DOHH2 (cell line): ENCODE results near the gene CCDC89.

ENCODE experiments used
- H3F3A ChIP-seq: fragments of 200-600 bp; sonication (generic), shearing (Covaris generic); 2 replicates; pipeline ENCODE4 v1.6.0; 2016; ENCODE audit warnings: antibody characterized with exemption, mild to moderate bottlenecking; ENCODE audit not compliant: control insufficient read depth, insufficient read depth
- H3K27ac ChIP-seq: fragments of 200-600 bp; sonication (generic); 2 replicates; pipeline ENCODE4 v1.5.1; 2014; ENCODE audit warnings: low read depth, mild to moderate bottlenecking, low read length, moderate library complexity
- H3K27me3 ChIP-seq: fragments of 200-600 bp; sonication (generic); 2 replicates; pipeline ENCODE4 v1.6.1; 2014; ENCODE audit warnings: mild to moderate bottlenecking, low read length, mixed read lengths; ENCODE audit not compliant: control insufficient read depth
- H3K36me3 ChIP-seq: fragments of 200-600 bp; sonication (generic); 2 replicates; pipeline ENCODE4 v1.6.1; 2014; ENCODE audit warnings: mild to moderate bottlenecking, low read length, moderate library complexity, mixed read lengths; ENCODE audit not compliant: control insufficient read depth
- H3K4me1 ChIP-seq: fragments of 200-600 bp; sonication (generic); 2 replicates; pipeline ENCODE4 v1.6.1; 2014; ENCODE audit warnings: mild to moderate bottlenecking, low read length, mixed read lengths; ENCODE audit not compliant: control insufficient read depth
- H3K4me2 ChIP-seq: fragments of 200-600 bp; sonication (generic); 2 replicates; pipeline ENCODE4 v1.6.0; 2014; ENCODE audit warnings: mild to moderate bottlenecking, low read length, moderate library complexity
- H3K4me3 ChIP-seq: fragments of 200-600 bp; sonication (generic); 2 replicates; pipeline ENCODE4 v1.5.1; 2014; ENCODE audit warnings: mild to moderate bottlenecking, low read length, mixed read lengths
- H3K79me2 ChIP-seq: fragments of 200-600 bp; sonication (generic); 2 replicates; pipeline ENCODE4 v1.6.1; 2014; ENCODE audit warnings: mild to moderate bottlenecking, low read length, mixed read lengths; ENCODE audit not compliant: control insufficient read depth
- H3K9me2 ChIP-seq: fragments of 200-600 bp; sonication (generic); replicated peaks from 2 replicates; pipeline ENCODE4 v1.6.1; 2014; ENCODE audit warnings: mild to moderate bottlenecking, low read length, mixed read lengths; ENCODE audit not compliant: control insufficient read depth
- H3K9me3 ChIP-seq: fragments of 200-600 bp; sonication (generic); 2 replicates; pipeline ENCODE4 v1.6.1; 2014; ENCODE audit warnings: antibody characterized with exemption, low read length, mixed read lengths; ENCODE audit not compliant: control insufficient read depth, insufficient read depth
- H4K20me1 ChIP-seq: fragments of 200-600 bp; sonication (generic); 2 replicates; pipeline ENCODE4 v1.6.0; 2014; ENCODE audit warnings: low read depth, mild to moderate bottlenecking, antibody characterized with exemption, low read length, moderate library complexity; ENCODE audit not compliant: control insufficient read depth, insufficient read depth
- EZH2phosphoT487 ChIP-seq: fragments of 200-600 bp; sonication (generic); IDR thresholded peaks from 2 replicates; pipeline ENCODE4 v1.6.1; 2017; ENCODE audit warnings: borderline replicate concordance, mild to moderate bottlenecking, antibody characterized with exemption, low read length, moderate library complexity, mixed read lengths
- TF ChIP-seq, protein P1 (sequence below): fragments of 200-600 bp; sonication (generic); IDR thresholded peaks from one replicate; pipeline ENCODE4 v1.5.1; 2014; ENCODE audit warnings: antibody characterized with exemption, mild to moderate bottlenecking, low read depth, low read length; ENCODE audit not compliant: poor library complexity, severe bottlenecking

CCDC89 gene

DNA sequence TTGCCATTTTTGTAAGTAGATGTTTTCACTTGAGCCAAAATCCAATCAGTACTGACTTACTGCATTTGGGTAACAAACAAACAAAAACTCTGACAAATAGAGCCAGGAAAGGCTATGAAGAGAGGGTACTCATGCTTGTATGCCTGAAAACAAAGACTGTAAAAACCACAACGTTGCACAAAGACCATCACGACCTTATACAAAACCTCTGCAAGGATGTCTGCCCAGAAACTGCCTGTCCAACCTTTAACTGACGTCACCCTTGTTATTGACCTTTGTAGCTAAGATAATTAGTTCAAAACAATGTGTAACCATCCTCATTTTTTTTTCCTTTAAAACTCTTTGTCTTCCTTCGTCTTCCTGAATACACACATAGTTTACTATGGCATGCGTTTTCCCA is 20.3 kb downstream of the CCDC89 start:
- peaks cover 25% of the 10 kb centered on the region for H4K20me1 ChIP-seq
- H3K27ac ChIP-seq: no peak overlapping the region
- TF ChIP-seq EZH2phosphoT487: no peak
- H3K27me3 ChIP-seq: no peaks in the 10 kb centered on the region
- peaks cover 46% of the 10 kb centered on the region for H3K79me2 ChIP-seq
- H3K4me3 ChIP-seq: peak overlapping the region; percentile 82; the same call in 1 of the 2 replicates
- H3K9me3 ChIP-seq: no peaks in the 10 kb centered on the region
- peak overlapping the region; percentile 80 for H3K4me2 ChIP-seq
- peaks cover 21% of the 10 kb centered on the region for H3K4me1 ChIP-seq
- H3K9me2 ChIP-seq: no peaks in the 10 kb centered on the region
- H3K36me3 ChIP-seq: peaks cover 41% of the 10 kb centered on the region
- H3F3A ChIP-seq: no peaks in the 10 kb centered on the region

DNA sequence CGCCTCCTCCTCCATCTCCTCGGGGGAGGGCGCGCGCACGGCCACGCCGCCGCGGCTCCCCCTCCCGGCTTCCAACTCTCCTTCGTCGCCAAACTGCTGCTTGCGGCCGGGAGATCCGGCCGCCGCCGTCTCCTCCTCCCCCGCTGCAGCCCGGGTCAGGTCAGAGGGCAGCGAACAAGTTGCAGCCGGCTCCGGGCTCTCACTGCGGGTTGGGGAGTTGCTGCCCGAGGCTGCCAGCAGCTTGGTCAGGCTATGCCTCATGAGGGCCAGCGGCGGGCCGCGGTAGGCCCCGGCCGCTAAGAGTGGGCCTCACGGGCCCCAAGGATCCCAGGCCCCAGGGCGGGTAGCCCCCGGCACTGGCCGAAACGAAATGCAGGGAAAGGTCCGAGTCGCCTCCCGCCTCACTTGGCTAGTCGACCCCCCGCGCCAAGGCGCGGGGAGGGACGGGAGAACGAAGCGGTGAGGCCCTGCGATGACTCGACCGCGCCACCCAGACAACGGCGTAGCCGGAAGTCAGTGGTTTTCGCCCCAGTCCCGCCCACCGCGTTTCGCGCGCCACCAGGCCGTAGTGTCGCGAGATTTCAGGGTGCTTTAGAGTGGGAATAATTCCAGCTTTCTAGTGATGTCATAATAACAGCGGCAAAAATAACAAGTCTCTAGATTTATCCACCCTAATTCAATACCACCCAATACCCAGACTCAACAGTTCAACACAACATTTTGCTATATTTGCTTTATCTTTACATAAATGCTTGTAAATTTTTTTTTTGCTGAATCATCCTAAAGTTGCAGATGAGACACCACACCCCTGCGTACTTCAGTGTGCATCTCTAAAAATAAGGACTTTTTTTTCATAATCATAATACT is 21.1 kb downstream of the CCDC89 start, which contains the start of gene CREBZF:
TSS of gene CREBZF (minus strand) at position 515 of the 867 bp plus-strand sequence. CDS start at position 261, 254 bp downstream.
- TF ChIP-seq, protein P1, sequence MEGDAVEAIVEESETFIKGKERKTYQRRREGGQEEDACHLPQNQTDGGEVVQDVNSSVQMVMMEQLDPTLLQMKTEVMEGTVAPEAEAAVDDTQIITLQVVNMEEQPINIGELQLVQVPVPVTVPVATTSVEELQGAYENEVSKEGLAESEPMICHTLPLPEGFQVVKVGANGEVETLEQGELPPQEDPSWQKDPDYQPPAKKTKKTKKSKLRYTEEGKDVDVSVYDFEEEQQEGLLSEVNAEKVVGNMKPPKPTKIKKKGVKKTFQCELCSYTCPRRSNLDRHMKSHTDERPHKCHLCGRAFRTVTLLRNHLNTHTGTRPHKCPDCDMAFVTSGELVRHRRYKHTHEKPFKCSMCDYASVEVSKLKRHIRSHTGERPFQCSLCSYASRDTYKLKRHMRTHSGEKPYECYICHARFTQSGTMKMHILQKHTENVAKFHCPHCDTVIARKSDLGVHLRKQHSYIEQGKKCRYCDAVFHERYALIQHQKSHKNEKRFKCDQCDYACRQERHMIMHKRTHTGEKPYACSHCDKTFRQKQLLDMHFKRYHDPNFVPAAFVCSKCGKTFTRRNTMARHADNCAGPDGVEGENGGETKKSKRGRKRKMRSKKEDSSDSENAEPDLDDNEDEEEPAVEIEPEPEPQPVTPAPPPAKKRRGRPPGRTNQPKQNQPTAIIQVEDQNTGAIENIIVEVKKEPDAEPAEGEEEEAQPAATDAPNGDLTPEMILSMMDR: peak; percentile 2
- TF ChIP-seq EZH2phosphoT487: no peak
- peaks cover 30% of the 10 kb centered on the region for H3K4me1 ChIP-seq
- peak within 1 kb of the TSS; percentile 80 for H3K4me2 ChIP-seq
- H3K36me3 ChIP-seq: peaks cover 49% of the 10 kb centered on the region
- H3K79me2 ChIP-seq: peaks cover 55% of the 10 kb centered on the region
- H3K9me2 ChIP-seq: no peaks in the 10 kb centered on the region
- no peaks in the 10 kb centered on the region for H3F3A ChIP-seq
- peak within 1 kb of the TSS; percentile 82 for H3K4me3 ChIP-seq
- H4K20me1 ChIP-seq: peaks cover 30% of the 10 kb centered on the region
- H3K9me3 ChIP-seq: no peaks in the 10 kb centered on the region
- H3K27me3 ChIP-seq: no peaks in the 10 kb centered on the region
- peak within 1 kb of the TSS; percentile 86 for H3K27ac ChIP-seq

DNA sequence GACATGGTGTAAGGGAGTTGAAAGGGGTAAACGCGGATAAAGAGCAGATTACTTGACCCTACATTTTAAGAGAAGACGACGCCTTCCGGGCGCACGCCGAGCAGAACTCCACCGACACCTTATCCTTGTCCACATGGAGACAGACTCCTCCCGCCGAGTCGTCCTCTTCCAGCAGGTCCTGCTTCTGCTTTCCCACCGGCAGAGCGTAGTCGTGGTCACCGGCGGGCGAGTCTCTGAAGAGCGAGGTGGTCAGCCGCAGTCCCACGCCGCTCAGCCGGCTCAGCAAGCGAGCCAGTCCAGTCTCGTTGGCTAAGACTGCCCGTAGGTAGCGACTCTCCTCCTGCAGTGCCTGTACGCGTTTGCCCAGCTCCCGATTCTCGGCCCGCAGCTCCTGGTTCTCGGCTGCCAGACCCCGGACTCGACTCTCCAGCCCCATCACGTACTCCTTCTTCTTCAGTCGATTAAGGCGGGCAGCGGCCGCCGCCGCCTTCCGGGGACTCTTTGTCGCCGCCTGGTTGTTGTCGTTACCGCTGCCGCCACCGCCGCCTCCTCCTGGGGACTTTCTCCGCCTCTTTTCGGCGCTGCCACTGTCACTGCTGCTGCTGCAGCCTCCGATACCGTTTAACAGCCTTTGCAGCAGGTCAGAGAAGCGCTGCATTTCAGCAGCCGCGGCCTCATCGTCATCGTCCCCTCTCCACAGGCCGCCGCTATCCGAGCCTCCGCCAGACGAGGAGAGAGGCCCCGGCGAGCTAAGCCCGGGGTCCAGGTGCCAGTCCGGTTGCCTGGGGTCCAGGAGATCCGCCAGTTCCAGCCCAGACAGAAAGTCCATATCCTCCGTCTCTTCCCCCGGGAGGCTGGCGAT is 22.0 kb downstream of the CCDC89 start:
- Histone ChIP-seq H3K4me1 (peaks cover 39% of the 10 kb centered on the region), H3K36me3 (peaks cover 58% of the 10 kb centered on the region), H3F3A (peaks cover 3% of the 10 kb centered on the region; the same call in 1 of the 2 replicates), H3K27me3 (no peaks in the 10 kb centered on the region), H3K27ac (peak overlapping the region; percentile 86), H3K9me3 (no peaks in the 10 kb centered on the region), H3K4me3 (peak overlapping the region; percentile 82), H3K79me2 (peaks cover 63% of the 10 kb centered on the region), H4K20me1 (peaks cover 34% of the 10 kb centered on the region), H3K4me2 (peak overlapping the region; percentile 80), H3K9me2 (no peaks in the 10 kb centered on the region)
- no peak for TF ChIP-seq EZH2phosphoT487
- TF ChIP-seq, protein P1: peak; percentile 9
